Left ventricle myocardium inferior (tissue), 1 donor: ENCODE results near the gene YAP1. TPM values are rescaled to one million over a fixed set of nuclear protein-coding genes. Genes with fewer than 3 reads are reported as not detected.
A peak's percentile ranks its signal among the peaks of the same experiment; 100 is the strongest.

Experiments used
- DNase-seq: peaks from one replicate; pipeline ENCODE4 v3.0.0-alpha.2; 2020
- H3K27ac ChIP-seq: fragments of 200-600 bp; replicated peaks from 2 replicates; pipeline ENCODE4 v1.8.0; 2021
- H3K27me3 ChIP-seq: fragments of 200-600 bp; 2 replicates; pipeline ENCODE4 v1.8.0; 2021; ENCODE audit warnings: low read depth
- H3K36me3 ChIP-seq: fragments of 200-600 bp; 2 replicates; pipeline ENCODE4 v1.8.0; 2021
- H3K4me1 ChIP-seq: fragments of 200-600 bp; 2 replicates; pipeline ENCODE4 v1.8.0; 2021
- H3K4me3 ChIP-seq: fragments of 200-600 bp; 2 replicates; pipeline ENCODE4 v1.8.0; 2021; ENCODE audit warnings: mild to moderate bottlenecking, moderate library complexity
- H3K9me3 ChIP-seq: fragments of 200-600 bp; replicated peaks from 2 replicates; pipeline ENCODE4 v1.8.0; 2021
- CTCF ChIP-seq: fragments of 200-600 bp; IDR thresholded peaks from 2 replicates; pipeline ENCODE4 v1.8.0; 2021; ENCODE audit warnings: antibody characterized with exemption, mild to moderate bottlenecking, borderline replicate concordance
- intact Hi-C: fragments of 100-400 bp; cut with micrococcal nuclease; formaldehyde crosslinking; loops from one replicate; pipeline ENCODE4 v1.11.0; 2022
- total RNA-seq: library from RNA; stranded (reverse); fragmentation: NEBNext Ultra II Directional; extraction: Animal tissue kit (Norgen Biotek cat#: 25700); gene quantifications from one replicate; pipeline ENCODE4 v1.2.1, GENCODE V29; 2021
- donor health status: DM: no; HTN: yes; CAD: no; lungs with severe emphysema.

YAP1 gene
- total RNA-seq, 1 donor from 2014 or later: 67.9 TPM

- peak overlapping the region; percentile 58 for H3K27ac ChIP-seq
- peaks cover 10% of the 10 kb centered on the region for H3K36me3 ChIP-seq
- H3K4me3 ChIP-seq: peak overlapping the region; percentile 0
- no peak for DNase-seq
- H3K27me3 ChIP-seq: no peaks in the 10 kb centered on the region
- intact Hi-C loops: no loop called here
- no peak for TF ChIP-seq CTCF
- H3K4me1 ChIP-seq: peaks cover 80% of the 10 kb centered on the region
- no peaks in the 10 kb centered on the region for H3K9me3 ChIP-seq
Observed at GRCh38 chr11:102158164-102158735, 48.0 kb downstream of the YAP1 start.

- intact Hi-C loops: no loop called here
- no peaks in the 10 kb centered on the region for H3K27me3 ChIP-seq
- DNase-seq: no peak
- H3K9me3 ChIP-seq: no peaks in the 10 kb centered on the region
- H3K4me1 ChIP-seq: peaks cover 43% of the 10 kb centered on the region
- H3K36me3 ChIP-seq: peaks cover 14% of the 10 kb centered on the region
- no peak overlapping the region for H3K4me3 ChIP-seq
- no peak for TF ChIP-seq CTCF
- H3K27ac ChIP-seq: no peak overlapping the region
Observed at GRCh38 chr11:102163368-102163767, 53.1 kb downstream of the YAP1 start.

- Histone ChIP-seq H3K27me3 (no peaks in the 10 kb centered on the region), H3K4me1 (peaks cover 46% of the 10 kb centered on the region), H3K9me3 (no peaks in the 10 kb centered on the region), H3K27ac (no peak overlapping the region), H3K36me3 (peaks cover 14% of the 10 kb centered on the region), H3K4me3 (no peak overlapping the region)
- TF ChIP-seq CTCF: no peak
- intact Hi-C loops: no loop called here
- DNase-seq: no peak
Observed at GRCh38 chr11:102166175-102167064, 56.2 kb downstream of the YAP1 start.

GRCh38 chr11:102168481-102168880 is 58.2 kb downstream of the YAP1 start:
- Histone ChIP-seq H3K9me3 (no peaks in the 10 kb centered on the region), H3K36me3 (peaks cover 2% of the 10 kb centered on the region), H3K4me1 (peaks cover 40% of the 10 kb centered on the region), H3K27me3 (no peaks in the 10 kb centered on the region), H3K4me3 (no peak overlapping the region), H3K27ac (no peak overlapping the region)
- no peak for TF ChIP-seq CTCF
- intact Hi-C loops: no loop called here
- no peak for DNase-seq

GRCh38 chr11:102171101-102171500 is 60.9 kb downstream of the YAP1 start:
- Histone ChIP-seq H3K9me3 (no peaks in the 10 kb centered on the region), H3K36me3 (peaks cover 12% of the 10 kb centered on the region), H3K27ac (peak overlapping the region; percentile 13), H3K4me3 (no peak overlapping the region), H3K4me1 (peaks cover 33% of the 10 kb centered on the region), H3K27me3 (no peaks in the 10 kb centered on the region)
- no peak for TF ChIP-seq CTCF
- intact Hi-C loops: no loop called here
- no peak for DNase-seq
